ENCODE data around the gene FLT3LG. TPM values are rescaled to one million over a fixed set of nuclear protein-coding genes. Genes with fewer than 3 reads are reported as not detected.

Gene FLT3LG
- total RNA-seq, 2 donors from 2014 or later: 2.9 to 10.7 TPM

DNA sequence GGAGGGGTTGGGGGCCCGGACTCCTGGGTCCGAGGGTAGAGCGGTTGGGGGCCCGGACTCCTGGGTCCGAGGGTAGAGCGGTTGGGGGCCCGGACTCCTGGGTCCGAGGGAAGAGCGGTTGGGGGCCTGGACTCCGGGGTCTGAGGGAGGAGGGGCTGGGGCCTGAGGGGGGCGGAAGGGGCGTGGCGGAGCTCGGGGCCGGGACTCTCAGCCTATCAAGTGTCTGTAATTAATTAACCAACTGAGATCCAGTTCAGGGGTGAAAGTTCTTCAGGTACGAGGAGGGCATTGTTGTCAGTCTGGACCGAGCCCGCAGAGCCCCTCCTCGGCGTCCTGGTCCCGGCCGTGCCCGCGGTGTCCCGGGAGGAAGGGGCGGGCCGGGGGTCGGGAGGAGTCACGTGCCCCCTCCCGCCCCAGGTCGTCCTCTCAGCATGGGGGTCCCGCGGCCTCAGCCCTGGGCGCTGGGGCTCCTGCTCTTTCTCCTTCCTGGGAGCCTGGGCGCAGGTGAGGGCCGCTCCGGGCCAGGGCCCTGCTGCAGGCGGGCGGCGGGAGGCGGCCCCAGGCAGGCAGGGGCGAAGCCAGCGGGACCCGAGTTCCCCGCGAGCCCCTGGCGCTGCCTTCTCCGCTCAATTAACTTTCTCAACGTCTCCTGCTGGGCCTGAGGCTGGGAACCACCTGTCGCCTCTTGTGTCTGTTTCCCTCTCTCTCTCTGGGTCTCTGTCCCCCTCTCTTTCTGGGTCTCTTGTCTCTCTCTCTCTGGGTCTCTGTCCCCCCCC, 39.1 kb downstream of the FLT3LG start:
- Histone ChIP-seq H3K9me3 (no peaks in the 10 kb centered on the region), H3K27ac (peak overlapping the region; percentile 83 to 90), H3K27me3 (replicated peaks; ENCODE audit: insufficient read depth) (no peaks in the 10 kb centered on the region), H3K4me1 (replicated peaks) (no peaks in the 10 kb centered on the region), H3K4me3 (peak overlapping the region; percentile 71 to 82), H3K36me3 (no peaks in the 10 kb centered on the region)
- DNase-seq (ENCODE audit: low spot score): no peak
- no peak for TF ChIP-seq CTCF (IDR thresholded peaks at IDR 0.05)
- TF ChIP-seq POLR2A (IDR thresholded peaks at IDR 0.05): peak; percentile 49
- peak; percentile 11 for TF ChIP-seq POLR2AphosphoS5 (IDR thresholded peaks at IDR 0.05)
- under 1% methylated on average over 50 of the region's 50 CpGs for WGBS
- intact Hi-C loops (cut with DNase I): no loop called here

DNA sequence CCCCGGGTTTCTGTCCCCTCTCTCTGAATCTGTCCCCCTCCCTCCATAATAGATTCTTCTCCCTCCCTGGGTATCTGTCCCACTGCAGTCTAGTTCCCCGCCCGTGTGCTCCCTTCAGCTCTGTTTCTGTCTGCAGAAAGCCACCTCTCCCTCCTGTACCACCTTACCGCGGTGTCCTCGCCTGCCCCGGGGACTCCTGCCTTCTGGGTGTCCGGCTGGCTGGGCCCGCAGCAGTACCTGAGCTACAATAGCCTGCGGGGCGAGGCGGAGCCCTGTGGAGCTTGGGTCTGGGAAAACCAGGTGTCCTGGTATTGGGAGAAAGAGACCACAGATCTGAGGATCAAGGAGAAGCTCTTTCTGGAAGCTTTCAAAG, 39.7 kb downstream of the FLT3LG start:
- H3K36me3 ChIP-seq: no peaks in the 10 kb centered on the region
- H3K27ac ChIP-seq: peak overlapping the region; percentile 83 to 90
- 27% methylated on average over 12 of the region's 12 CpGs for WGBS
- no peak for TF ChIP-seq POLR2A (IDR thresholded peaks at IDR 0.05)
- TF ChIP-seq CTCF (IDR thresholded peaks at IDR 0.05): no peak
- no peak for TF ChIP-seq POLR2AphosphoS5 (IDR thresholded peaks at IDR 0.05)
- H3K4me1 ChIP-seq (replicated peaks): no peaks in the 10 kb centered on the region
- H3K4me3 ChIP-seq: peak overlapping the region; percentile 71 to 82
- no peak for DNase-seq (ENCODE audit: low spot score)
- no peaks in the 10 kb centered on the region for H3K9me3 ChIP-seq
- H3K27me3 ChIP-seq (replicated peaks; ENCODE audit: insufficient read depth): no peaks in the 10 kb centered on the region
- intact Hi-C loops (cut with DNase I): no loop called here

DNA sequence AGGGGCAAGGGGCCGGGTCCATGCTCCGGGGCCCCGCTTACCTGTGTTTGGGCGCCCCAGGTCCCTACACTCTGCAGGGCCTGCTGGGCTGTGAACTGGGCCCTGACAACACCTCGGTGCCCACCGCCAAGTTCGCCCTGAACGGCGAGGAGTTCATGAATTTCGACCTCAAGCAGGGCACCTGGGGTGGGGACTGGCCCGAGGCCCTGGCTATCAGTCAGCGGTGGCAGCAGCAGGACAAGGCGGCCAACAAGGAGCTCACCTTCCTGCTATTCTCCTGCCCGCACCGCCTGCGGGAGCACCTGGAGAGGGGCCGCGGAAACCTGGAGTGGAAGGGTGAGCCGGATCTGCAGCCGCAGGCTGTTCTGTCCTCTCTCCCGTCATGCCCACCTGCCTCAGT, 40.1 kb downstream of the FLT3LG start:
- Histone ChIP-seq H3K27me3 (replicated peaks; ENCODE audit: insufficient read depth) (no peaks in the 10 kb centered on the region), H3K9me3 (no peaks in the 10 kb centered on the region), H3K27ac (peak overlapping the region; percentile 83 to 90), H3K36me3 (no peaks in the 10 kb centered on the region), H3K4me3 (peak overlapping the region; percentile 71 to 82), H3K4me1 (replicated peaks) (no peaks in the 10 kb centered on the region)
- TF ChIP-seq POLR2A (IDR thresholded peaks at IDR 0.05) (no peak), POLR2AphosphoS5 (IDR thresholded peaks at IDR 0.05) (no peak), CTCF (IDR thresholded peaks at IDR 0.05) (no peak)
- WGBS: 60% methylated on average over 21 of the region's 21 CpGs
- intact Hi-C loops (cut with DNase I): no loop called here
- no peak for DNase-seq (ENCODE audit: low spot score)

DNA sequence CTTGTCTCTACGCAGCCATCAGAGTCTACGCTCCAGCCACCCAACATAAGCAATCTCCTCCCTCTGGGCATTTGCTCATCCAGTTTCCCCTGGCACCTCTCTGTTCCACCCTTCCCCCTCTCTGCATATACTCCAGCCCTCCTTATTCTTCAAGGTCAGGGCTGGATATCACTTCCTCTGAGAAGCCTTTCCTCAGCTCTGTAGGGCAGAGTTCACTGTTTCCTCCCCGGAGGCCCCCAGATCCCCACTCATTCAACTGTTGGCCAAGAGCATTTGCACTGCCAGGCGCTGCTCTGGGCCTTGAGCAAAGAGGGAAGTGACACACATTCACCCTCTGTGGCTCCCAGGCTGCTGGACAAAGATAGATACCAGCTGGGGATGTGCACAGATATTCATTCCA, 41.8 kb downstream of the FLT3LG start:
- DNase-seq (ENCODE audit: low spot score): no peak
- H3K4me3 ChIP-seq: no peak overlapping the region
- WGBS: 85% methylated on average over 4 of the region's 4 CpGs
- H3K36me3 ChIP-seq: no peaks in the 10 kb centered on the region
- H3K9me3 ChIP-seq: no peaks in the 10 kb centered on the region
- no peak overlapping the region for H3K27ac ChIP-seq
- H3K4me1 ChIP-seq (replicated peaks): no peaks in the 10 kb centered on the region
- TF ChIP-seq POLR2AphosphoS5 (IDR thresholded peaks at IDR 0.05) (no peak), CTCF (IDR thresholded peaks at IDR 0.05) (no peak), POLR2A (IDR thresholded peaks at IDR 0.05) (no peak)
- H3K27me3 ChIP-seq (replicated peaks; ENCODE audit: insufficient read depth): no peaks in the 10 kb centered on the region
- intact Hi-C loops (cut with DNase I): no loop called here

- DNase-seq (ENCODE audit: low spot score): no peak
- intact Hi-C loops (cut with DNase I): no loop called here
- 99% methylated on average over 3 of the region's 3 CpGs for WGBS
- Histone ChIP-seq H3K27me3 (replicated peaks; ENCODE audit: insufficient read depth) (no peaks in the 10 kb centered on the region), H3K27ac (no peak overlapping the region), H3K4me1 (replicated peaks) (no peaks in the 10 kb centered on the region), H3K9me3 (no peaks in the 10 kb centered on the region), H3K36me3 (no peaks in the 10 kb centered on the region), H3K4me3 (no peak overlapping the region)
- TF ChIP-seq POLR2A (IDR thresholded peaks at IDR 0.05): no peak
- no peak for TF ChIP-seq CTCF (IDR thresholded peaks at IDR 0.05)
- no peak for TF ChIP-seq POLR2AphosphoS5 (IDR thresholded peaks at IDR 0.05)
These were observed 44.0 kb downstream of the FLT3LG start for GRCh38 chr19:49518033-49518432.

All from prostate gland (tissue), 2 donors.